ENCODE results near the gene UBQLN3.

Gene UBQLN3

GRCh38 chr11:5509803-5510202, at the start of gene UBQLN3:
Gene UBQLN3, minus strand, starts transcription at chr11:5509957. Its CDS starts 399 bp downstream, at chr11:5509558.
- TF ChIP-seq CTCF (IDR thresholded peaks at IDR 0.05; ENCODE audit: insufficient read depth, low read depth, low read length, missing control alignments) = no peak
- no peak for DNase-seq (ENCODE audit: low read depth)
- no peak within 1 kb of the TSS for H3K4me3 ChIP-seq (ENCODE audit: low read length)

- DNase-seq (ENCODE audit: low read depth) = peak; percentile 22
- TF ChIP-seq CTCF (IDR thresholded peaks at IDR 0.05; ENCODE audit: insufficient read depth, low read depth, low read length, missing control alignments) = no peak
- H3K4me3 ChIP-seq (ENCODE audit: low read length) = no peak overlapping the region
These were observed 48.0 kb upstream of the UBQLN3 start for GRCh38 chr11:5557751-5558150.

- DNase-seq (ENCODE audit: low read depth) = no peak
- H3K4me3 ChIP-seq (ENCODE audit: low read length) = no peak overlapping the region
- TF ChIP-seq CTCF (IDR thresholded peaks at IDR 0.05; ENCODE audit: insufficient read depth, low read depth, low read length, missing control alignments) = no peak
These were observed 46.9 kb upstream of the UBQLN3 start for GRCh38 chr11:5556596-5557188.

DNA sequence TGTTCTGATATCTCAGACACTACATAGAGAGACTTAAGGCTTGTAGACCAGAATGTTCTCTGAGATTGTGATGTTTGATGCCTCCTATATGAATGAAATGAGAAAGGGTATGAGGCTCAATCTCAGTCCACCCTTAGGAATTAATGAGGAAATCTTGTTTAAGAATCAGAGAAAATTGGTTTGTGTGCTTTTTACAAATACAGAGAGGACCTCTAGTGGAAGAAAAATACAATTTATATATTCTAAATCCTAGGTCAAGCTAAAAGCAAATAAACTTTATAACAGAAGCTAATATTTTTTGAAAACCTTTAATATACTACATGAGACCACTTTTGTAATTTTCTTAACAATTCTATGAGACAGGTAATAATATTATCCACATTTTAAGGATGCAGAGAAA, 43.6 kb upstream of the UBQLN3 start:
- DNase-seq (ENCODE audit: low read depth) = no peak
- H3K4me3 ChIP-seq (ENCODE audit: low read length) = no peak overlapping the region

DNA sequence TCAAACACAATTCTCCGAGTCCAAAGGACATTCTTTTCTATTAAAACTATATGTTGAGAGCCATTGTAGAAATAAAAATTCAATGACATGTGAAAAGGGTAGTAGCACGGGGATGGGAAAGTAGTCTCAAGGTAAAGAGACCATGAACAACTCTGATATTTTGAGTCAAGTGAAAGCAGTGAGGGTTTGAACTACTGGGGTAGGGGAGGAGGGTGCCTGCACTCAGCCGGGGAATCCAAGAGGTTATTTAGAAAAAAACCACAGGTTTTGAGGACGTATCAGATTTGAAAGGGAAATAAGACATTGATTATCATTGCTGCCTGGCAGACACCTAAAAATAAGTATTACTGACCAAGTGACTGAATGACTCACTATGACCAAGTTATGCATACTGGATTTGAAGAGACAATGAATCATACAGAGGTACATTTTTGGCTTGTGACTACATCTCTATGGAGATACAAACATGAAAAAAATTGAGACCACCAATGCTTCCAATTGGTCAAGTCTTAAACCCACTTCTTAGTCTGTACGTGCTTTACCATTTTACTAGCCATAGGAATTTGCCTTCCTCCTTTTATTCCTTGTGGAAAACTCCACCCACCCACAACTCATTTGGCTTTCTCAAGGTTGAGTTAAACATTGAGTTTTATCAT, 40.8 kb upstream of the UBQLN3 start:
- TF ChIP-seq CTCF (IDR thresholded peaks at IDR 0.05; ENCODE audit: insufficient read depth, low read depth, low read length, missing control alignments) = no peak
- DNase-seq (ENCODE audit: low read depth) = peak; percentile 78
- H3K4me3 ChIP-seq (ENCODE audit: low read length) = no peak overlapping the region

More for the DNA sequence above, 43.6 kb upstream of the UBQLN3 start:
- TF ChIP-seq CTCF (IDR thresholded peaks at IDR 0.05; ENCODE audit: insufficient read depth, low read depth, low read length, missing control alignments) = no peak

GRCh38 chr11:5548440-5548839, 38.7 kb upstream of the UBQLN3 start, which contains the start of gene OR52H1:
Gene OR52H1, minus strand, starts transcription at chr11:5548540. Its CDS starts 3,035 bp downstream, at chr11:5545505.
- H3K4me3 ChIP-seq (ENCODE audit: low read length) = no peak within 1 kb of the TSS
- no peak for TF ChIP-seq CTCF (IDR thresholded peaks at IDR 0.05; ENCODE audit: insufficient read depth, low read depth, low read length, missing control alignments)
- no peak for DNase-seq (ENCODE audit: low read depth)

- TF ChIP-seq CTCF (IDR thresholded peaks at IDR 0.05; ENCODE audit: insufficient read depth, low read depth, low read length, missing control alignments) = no peak
- no peak for DNase-seq (ENCODE audit: low read depth)
- H3K4me3 ChIP-seq (ENCODE audit: low read length) = no peak overlapping the region
These were observed 38.2 kb upstream of the UBQLN3 start for GRCh38 chr11:5547982-5548381.

Measured in epithelial cell of esophagus (primary cell).